Measurements from ENCODE around the gene SPPL2B.

- TF ChIP-seq CTCF (IDR thresholded peaks at IDR 0.05) = no peak
- TF ChIP-seq TCF7L2 (IDR thresholded peaks at IDR 0.05; ENCODE audit: low read depth, low read length) = no peak
- TF ChIP-seq REST (IDR thresholded peaks at IDR 0.05; ENCODE audit: insufficient read depth in 1 of 2, low read depth in 2 of 2, low read length in 1 of 2) = no peak
- no peak for TF ChIP-seq POLR2AphosphoS5 (IDR thresholded peaks at IDR 0.05; ENCODE audit: low read depth, low read length)
- no peak for TF ChIP-seq SIN3A (IDR thresholded peaks at IDR 0.05; ENCODE audit: borderline replicate concordance, insufficient read depth, low read depth, low read length)
These were observed 46.3 kb downstream of the SPPL2B start for GRCh38 chr19:2374808-2375207.

All from Panc1 (cell line).